GM23338 (cell line): Measurements from ENCODE around the gene COL18A1. TPM values are rescaled to one million over a fixed set of nuclear protein-coding genes. Genes with fewer than 3 reads are reported as not detected.

Experiments used
- ATAC-seq: fragments of 200-7000 bp; cut with Tn5 transposase; 3 replicates; pipeline ENCODE4 v1.9.1; 2020
- DNase-seq: peaks from one replicate; pipeline ENCODE4 v3.0.0-alpha.2; 2015; ENCODE audit warnings: low spot score
- H2AFZ ChIP-seq: fragments of 200-600 bp; sonication (generic); 2 replicates; pipeline ENCODE4 v1.8.0; 2016; ENCODE audit warnings: antibody characterized with exemption, mild to moderate bottlenecking, moderate library complexity
- H3F3A ChIP-seq: fragments of 200-600 bp; sonication (generic); replicated peaks from 2 replicates; pipeline ENCODE4 v1.8.0; 2017; ENCODE audit warnings: antibody characterized with exemption, mixed run types, low read depth
- H3K27ac ChIP-seq: fragments of 200-600 bp; sonication (generic); 2 replicates; pipeline ENCODE4 v1.6.1; 2016; ENCODE audit warnings: low read depth
- H3K27me3 ChIP-seq: fragments of 200-600 bp; sonication (generic); 2 replicates; pipeline ENCODE4 v1.8.0; 2016; ENCODE audit warnings: mild to moderate bottlenecking, mixed run types, moderate library complexity; ENCODE audit not compliant: insufficient read depth
- H3K36me3 ChIP-seq: fragments of 200-600 bp; sonication (generic); 2 replicates; pipeline ENCODE4 v1.8.0; 2016; ENCODE audit warnings: mild to moderate bottlenecking; ENCODE audit not compliant: insufficient read depth
- H3K4me1 ChIP-seq: fragments of 200-600 bp; sonication (generic); 2 replicates; pipeline ENCODE4 v1.8.0; 2016; ENCODE audit warnings: mild to moderate bottlenecking, moderate library complexity; ENCODE audit not compliant: insufficient read depth
- H3K4me2 ChIP-seq: fragments of 200-600 bp; sonication (generic); 2 replicates; pipeline ENCODE4 v1.7.1; 2017; ENCODE audit warnings: mixed run types
- H3K4me3 ChIP-seq: fragments of 200-600 bp; sonication (generic); 2 replicates; pipeline ENCODE4 v1.6.1; 2016; ENCODE audit warnings: mixed run types
- H3K79me2 ChIP-seq: fragments of 200-600 bp; sonication (generic); replicated peaks from 2 replicates; pipeline ENCODE4 v1.8.0; 2017; ENCODE audit warnings: mild to moderate bottlenecking; ENCODE audit not compliant: insufficient read depth
- H3K9me2 ChIP-seq: fragments of 200-600 bp; sonication (generic); 2 replicates; pipeline ENCODE4 v1.8.0; 2017; ENCODE audit not compliant: insufficient read depth
- H4K20me1 ChIP-seq: fragments of 200-600 bp; sonication (generic); replicated peaks from 2 replicates; pipeline ENCODE4 v1.8.0; 2017; ENCODE audit warnings: mild to moderate bottlenecking; ENCODE audit not compliant: insufficient read depth
- H3K27ac Mint-ChIP-seq: 2 replicates; pipeline ENCODE4 v1.8.0; 2020; ENCODE audit warnings: inconsistent platforms, mild to moderate bottlenecking, moderate library complexity, mixed read lengths
- H3K27me3 Mint-ChIP-seq: 3 replicates; pipeline ENCODE4 v1.8.0; 2022; ENCODE audit warnings: low read depth, mild to moderate bottlenecking, moderate library complexity, mixed read lengths, inconsistent platforms; ENCODE audit not compliant: insufficient read depth, poor library complexity
- H3K36me3 Mint-ChIP-seq: 3 replicates; pipeline ENCODE4 v1.8.0; 2021; ENCODE audit warnings: low read depth, mild to moderate bottlenecking, inconsistent platforms, moderate library complexity, mixed read lengths
- H3K4me1 Mint-ChIP-seq: 3 replicates; pipeline ENCODE4 v1.8.0; 2020; ENCODE audit warnings: mild to moderate bottlenecking, inconsistent platforms, mixed read lengths
- H3K4me3 Mint-ChIP-seq: 3 replicates; pipeline ENCODE4 v1.8.0; 2021; ENCODE audit warnings: moderate library complexity, mild to moderate bottlenecking, inconsistent platforms, mixed read lengths
- H3K9me3 Mint-ChIP-seq: 3 replicates; pipeline ENCODE4 v1.8.0; 2020; ENCODE audit warnings: moderate library complexity, mild to moderate bottlenecking, inconsistent platforms, mixed read lengths
- CREB1 ChIP-seq: fragments of 250-450 bp; sonication (Bioruptor Pico); IDR thresholded peaks from 2 replicates; pipeline ENCODE4 v1.5.0; 2020; ENCODE audit warnings: low read depth, mild to moderate bottlenecking, moderate library complexity
- CTCF ChIP-seq, 2 experiments: fragments of 200-600 bp in 1 of 2; sonication (generic) in 1 of 2; conservative IDR thresholded peaks; 2 replicates each; pipeline versions ENCODE4 v1.5.1 to v1.6.1; 2016 to 2017; ENCODE audit warnings: antibody characterized with exemption in 2 of 2, low read depth in 2 of 2, mild to moderate bottlenecking in 2 of 2, moderate library complexity in 1 of 2
- EZH2 ChIP-seq: fragments of 200-600 bp; sonication (generic); IDR thresholded peaks from one replicate; pipeline ENCODE4 v1.8.0; 2017; ENCODE audit warnings: antibody characterized with exemption, mild to moderate bottlenecking, low read depth; ENCODE audit not compliant: unreplicated experiment
- EZH2phosphoT487 ChIP-seq: fragments of 200-600 bp; sonication (generic); IDR thresholded peaks from one replicate; pipeline ENCODE4 v1.8.1; 2018; ENCODE audit warnings: antibody characterized with exemption; ENCODE audit not compliant: unreplicated experiment
- JUNB ChIP-seq: IDR thresholded peaks from one replicate; pipeline ENCODE4 v1.6.1; 2016; ENCODE audit warnings: antibody characterized with exemption; ENCODE audit not compliant: unreplicated experiment
- NANOG ChIP-seq: IDR thresholded peaks from 2 replicates; pipeline ENCODE4 v1.6.1; 2016; ENCODE audit warnings: antibody characterized with exemption, borderline replicate concordance
- POLR2AphosphoS5 ChIP-seq: IDR thresholded peaks from 2 replicates; pipeline ENCODE4 v1.6.1; 2016; ENCODE audit warnings: antibody characterized with exemption, low read depth
- STAT1 ChIP-seq: IDR thresholded peaks from one replicate; pipeline ENCODE4 v1.6.1; 2016; ENCODE audit warnings: antibody characterized with exemption; ENCODE audit not compliant: unreplicated experiment
- ZNF114 ChIP-seq: fragments of 250-450 bp; sonication (Bioruptor Pico); IDR thresholded peaks from 2 replicates; pipeline ENCODE4 v1.5.0; 2020; ENCODE audit warnings: mild to moderate bottlenecking, moderate library complexity
- ZNF331 ChIP-seq: fragments of 250-450 bp; sonication (Bioruptor Pico); IDR thresholded peaks from 2 replicates; pipeline ENCODE4 v1.5.0; 2020; ENCODE audit warnings: low read depth, mild to moderate bottlenecking, moderate library complexity
- polyA plus RNA-seq: library from polyadenylated mRNA; unstranded; fragments of >200 nt; fragmentation: Nextera tagmentation; extraction: Ambion mirVana; gene quantifications from 2 replicates; pipeline ENCODE4 v1.2.1, GENCODE V29; 2016
- total RNA-seq: library from RNA; depleted of rRNA; stranded (reverse); fragments of >200 nt; shearing (Covaris generic); gene quantifications from 2 replicates; pipeline ENCODE4 v1.2.3, GENCODE V29; 2014
- TF ChIP-seq, protein P1 (sequence below): IDR thresholded peaks from one replicate; pipeline ENCODE4 v1.6.1; 2018; ENCODE audit warnings: antibody characterized with exemption; ENCODE audit not compliant: unreplicated experiment
- TF ChIP-seq, protein P2 (sequence below): fragments of 250-450 bp; sonication (Bioruptor Pico); IDR thresholded peaks from 2 replicates; pipeline ENCODE4 v1.5.0; 2020; ENCODE audit warnings: mild to moderate bottlenecking, moderate library complexity
- TF ChIP-seq, protein P3 (sequence below): IDR thresholded peaks from 2 replicates; pipeline ENCODE4 v1.6.1; 2016; ENCODE audit warnings: antibody characterized with exemption

The COL18A1 gene
- total and polyA plus RNA-seq, 2 experiments from 2014 or later: 38.4 to 430 TPM

DNA sequence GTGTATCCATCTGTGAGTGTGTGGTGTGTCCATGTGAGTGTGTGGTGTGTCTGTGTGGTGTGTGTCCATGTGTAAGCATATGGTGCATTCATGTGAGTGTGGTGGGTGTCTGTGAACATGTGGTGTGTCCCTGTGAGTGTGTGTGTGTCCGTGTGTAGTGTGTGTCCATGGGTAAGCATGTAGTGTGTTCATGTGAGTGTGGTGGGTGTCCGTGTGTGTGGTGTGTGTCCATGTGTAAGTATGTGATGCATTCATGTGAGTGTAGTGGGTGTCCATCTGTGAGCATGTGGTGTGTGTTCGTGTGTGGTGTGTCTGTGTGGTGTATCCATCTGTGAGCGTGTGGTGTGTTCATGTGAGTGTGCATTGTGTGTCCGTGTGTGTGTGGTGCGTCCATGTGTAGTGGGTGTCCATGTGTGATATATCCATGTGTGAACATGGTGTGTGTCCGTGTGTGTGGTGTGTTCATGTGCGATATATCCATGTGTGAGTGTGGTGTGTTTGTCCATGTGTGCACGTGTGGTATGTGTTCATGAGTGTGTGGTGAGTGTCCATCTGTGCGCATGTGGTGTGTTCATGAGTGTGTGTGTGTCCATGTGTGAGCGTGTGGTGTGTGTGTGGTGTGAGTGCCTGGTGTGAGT, 124.9 kb downstream of the COL18A1 start:
- no peaks in the 10 kb centered on the region for H3K4me1 ChIP-seq
- 0 out of 3 replicates have a peak, but pooled peaks cover 2% of the 10 kb centered on the region for H3K4me1 Mint-ChIP-seq
- H3F3A ChIP-seq: 0 out of 2 replicates have a peak, but pooled peaks cover 2% of the 10 kb centered on the region
- no peaks in the 10 kb centered on the region for H3K79me2 ChIP-seq
- H3K9me3 Mint-ChIP-seq: no peaks in the 10 kb centered on the region
- 0 out of 2 replicates have a peak, but pooled peaks cover 3% of the 10 kb centered on the region for H4K20me1 ChIP-seq
- no peaks in the 10 kb centered on the region for H3K9me2 ChIP-seq
- H3K36me3 ChIP-seq: no peaks in the 10 kb centered on the region
- TF ChIP-seq, protein P1, sequence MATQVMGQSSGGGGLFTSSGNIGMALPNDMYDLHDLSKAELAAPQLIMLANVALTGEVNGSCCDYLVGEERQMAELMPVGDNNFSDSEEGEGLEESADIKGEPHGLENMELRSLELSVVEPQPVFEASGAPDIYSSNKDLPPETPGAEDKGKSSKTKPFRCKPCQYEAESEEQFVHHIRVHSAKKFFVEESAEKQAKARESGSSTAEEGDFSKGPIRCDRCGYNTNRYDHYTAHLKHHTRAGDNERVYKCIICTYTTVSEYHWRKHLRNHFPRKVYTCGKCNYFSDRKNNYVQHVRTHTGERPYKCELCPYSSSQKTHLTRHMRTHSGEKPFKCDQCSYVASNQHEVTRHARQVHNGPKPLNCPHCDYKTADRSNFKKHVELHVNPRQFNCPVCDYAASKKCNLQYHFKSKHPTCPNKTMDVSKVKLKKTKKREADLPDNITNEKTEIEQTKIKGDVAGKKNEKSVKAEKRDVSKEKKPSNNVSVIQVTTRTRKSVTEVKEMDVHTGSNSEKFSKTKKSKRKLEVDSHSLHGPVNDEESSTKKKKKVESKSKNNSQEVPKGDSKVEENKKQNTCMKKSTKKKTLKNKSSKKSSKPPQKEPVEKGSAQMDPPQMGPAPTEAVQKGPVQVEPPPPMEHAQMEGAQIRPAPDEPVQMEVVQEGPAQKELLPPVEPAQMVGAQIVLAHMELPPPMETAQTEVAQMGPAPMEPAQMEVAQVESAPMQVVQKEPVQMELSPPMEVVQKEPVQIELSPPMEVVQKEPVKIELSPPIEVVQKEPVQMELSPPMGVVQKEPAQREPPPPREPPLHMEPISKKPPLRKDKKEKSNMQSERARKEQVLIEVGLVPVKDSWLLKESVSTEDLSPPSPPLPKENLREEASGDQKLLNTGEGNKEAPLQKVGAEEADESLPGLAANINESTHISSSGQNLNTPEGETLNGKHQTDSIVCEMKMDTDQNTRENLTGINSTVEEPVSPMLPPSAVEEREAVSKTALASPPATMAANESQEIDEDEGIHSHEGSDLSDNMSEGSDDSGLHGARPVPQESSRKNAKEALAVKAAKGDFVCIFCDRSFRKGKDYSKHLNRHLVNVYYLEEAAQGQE: no peak
- TF ChIP-seq JUNB: no peak
- no peak for TF ChIP-seq CTCF (conservative IDR thresholded peaks at IDR 0.05; ENCODE audit: low read depth in 2 of 2)
- TF ChIP-seq CREB1 (CRISPR knock-in tag): no peak
- no peak for TF ChIP-seq ZNF114 (CRISPR knock-in tag)
- TF ChIP-seq EZH2phosphoT487: no peak
- TF ChIP-seq, protein P2, sequence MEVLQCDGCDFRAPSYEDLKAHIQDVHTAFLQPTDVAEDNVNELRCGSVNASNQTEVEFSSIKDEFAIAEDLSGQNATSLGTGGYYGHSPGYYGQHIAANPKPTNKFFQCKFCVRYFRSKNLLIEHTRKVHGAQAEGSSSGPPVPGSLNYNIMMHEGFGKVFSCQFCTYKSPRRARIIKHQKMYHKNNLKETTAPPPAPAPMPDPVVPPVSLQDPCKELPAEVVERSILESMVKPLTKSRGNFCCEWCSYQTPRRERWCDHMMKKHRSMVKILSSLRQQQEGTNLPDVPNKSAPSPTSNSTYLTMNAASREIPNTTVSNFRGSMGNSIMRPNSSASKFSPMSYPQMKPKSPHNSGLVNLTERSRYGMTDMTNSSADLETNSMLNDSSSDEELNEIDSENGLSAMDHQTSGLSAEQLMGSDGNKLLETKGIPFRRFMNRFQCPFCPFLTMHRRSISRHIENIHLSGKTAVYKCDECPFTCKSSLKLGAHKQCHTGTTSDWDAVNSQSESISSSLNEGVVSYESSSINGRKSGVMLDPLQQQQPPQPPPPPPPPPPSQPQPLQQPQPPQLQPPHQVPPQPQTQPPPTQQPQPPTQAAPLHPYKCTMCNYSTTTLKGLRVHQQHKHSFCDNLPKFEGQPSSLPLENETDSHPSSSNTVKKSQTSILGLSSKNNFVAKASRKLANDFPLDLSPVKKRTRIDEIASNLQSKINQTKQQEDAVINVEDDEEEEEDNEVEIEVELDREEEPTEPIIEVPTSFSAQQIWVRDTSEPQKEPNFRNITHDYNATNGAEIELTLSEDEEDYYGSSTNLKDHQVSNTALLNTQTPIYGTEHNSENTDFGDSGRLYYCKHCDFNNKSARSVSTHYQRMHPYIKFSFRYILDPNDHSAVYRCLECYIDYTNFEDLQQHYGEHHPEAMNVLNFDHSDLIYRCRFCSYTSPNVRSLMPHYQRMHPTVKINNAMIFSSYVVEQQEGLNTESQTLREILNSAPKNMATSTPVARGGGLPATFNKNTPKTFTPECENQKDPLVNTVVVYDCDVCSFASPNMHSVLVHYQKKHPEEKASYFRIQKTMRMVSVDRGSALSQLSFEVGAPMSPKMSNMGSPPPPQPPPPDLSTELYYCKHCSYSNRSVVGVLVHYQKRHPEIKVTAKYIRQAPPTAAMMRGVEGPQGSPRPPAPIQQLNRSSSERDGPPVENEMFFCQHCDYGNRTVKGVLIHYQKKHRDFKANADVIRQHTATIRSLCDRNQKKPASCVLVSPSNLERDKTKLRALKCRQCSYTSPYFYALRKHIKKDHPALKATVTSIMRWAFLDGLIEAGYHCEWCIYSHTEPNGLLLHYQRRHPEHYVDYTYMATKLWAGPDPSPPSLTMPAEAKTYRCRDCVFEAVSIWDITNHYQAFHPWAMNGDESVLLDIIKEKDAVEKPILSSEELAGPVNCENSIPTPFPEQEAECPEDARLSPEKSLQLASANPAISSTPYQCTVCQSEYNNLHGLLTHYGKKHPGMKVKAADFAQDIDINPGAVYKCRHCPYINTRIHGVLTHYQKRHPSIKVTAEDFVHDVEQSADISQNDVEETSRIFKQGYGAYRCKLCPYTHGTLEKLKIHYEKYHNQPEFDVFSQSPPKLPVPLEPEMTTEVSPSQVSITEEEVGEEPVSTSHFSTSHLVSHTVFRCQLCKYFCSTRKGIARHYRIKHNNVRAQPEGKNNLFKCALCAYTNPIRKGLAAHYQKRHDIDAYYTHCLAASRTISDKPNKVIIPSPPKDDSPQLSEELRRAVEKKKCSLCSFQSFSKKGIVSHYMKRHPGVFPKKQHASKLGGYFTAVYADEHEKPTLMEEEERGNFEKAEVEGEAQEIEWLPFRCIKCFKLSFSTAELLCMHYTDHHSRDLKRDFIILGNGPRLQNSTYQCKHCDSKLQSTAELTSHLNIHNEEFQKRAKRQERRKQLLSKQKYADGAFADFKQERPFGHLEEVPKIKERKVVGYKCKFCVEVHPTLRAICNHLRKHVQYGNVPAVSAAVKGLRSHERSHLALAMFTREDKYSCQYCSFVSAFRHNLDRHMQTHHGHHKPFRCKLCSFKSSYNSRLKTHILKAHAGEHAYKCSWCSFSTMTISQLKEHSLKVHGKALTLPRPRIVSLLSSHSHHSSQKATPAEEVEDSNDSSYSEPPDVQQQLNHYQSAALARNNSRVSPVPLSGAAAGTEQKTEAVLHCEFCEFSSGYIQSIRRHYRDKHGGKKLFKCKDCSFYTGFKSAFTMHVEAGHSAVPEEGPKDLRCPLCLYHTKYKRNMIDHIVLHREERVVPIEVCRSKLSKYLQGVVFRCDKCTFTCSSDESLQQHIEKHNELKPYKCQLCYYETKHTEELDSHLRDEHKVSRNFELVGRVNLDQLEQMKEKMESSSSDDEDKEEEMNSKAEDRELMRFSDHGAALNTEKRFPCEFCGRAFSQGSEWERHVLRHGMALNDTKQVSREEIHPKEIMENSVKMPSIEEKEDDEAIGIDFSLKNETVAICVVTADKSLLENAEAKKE: no peak
- TF ChIP-seq, protein P3, sequence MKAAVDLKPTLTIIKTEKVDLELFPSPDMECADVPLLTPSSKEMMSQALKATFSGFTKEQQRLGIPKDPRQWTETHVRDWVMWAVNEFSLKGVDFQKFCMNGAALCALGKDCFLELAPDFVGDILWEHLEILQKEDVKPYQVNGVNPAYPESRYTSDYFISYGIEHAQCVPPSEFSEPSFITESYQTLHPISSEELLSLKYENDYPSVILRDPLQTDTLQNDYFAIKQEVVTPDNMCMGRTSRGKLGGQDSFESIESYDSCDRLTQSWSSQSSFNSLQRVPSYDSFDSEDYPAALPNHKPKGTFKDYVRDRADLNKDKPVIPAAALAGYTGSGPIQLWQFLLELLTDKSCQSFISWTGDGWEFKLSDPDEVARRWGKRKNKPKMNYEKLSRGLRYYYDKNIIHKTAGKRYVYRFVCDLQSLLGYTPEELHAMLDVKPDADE: no peak
- TF ChIP-seq NANOG: no peak
- TF ChIP-seq EZH2: no peak
- no peak for TF ChIP-seq STAT1
- no peak for TF ChIP-seq ZNF331
- no peak for TF ChIP-seq POLR2AphosphoS5
- ATAC-seq (no peak), DNase-seq (no peak)
- H3K4me3 ChIP-seq: no peak overlapping the region
- H3K27ac Mint-ChIP-seq: no peak overlapping the region
- H3K4me3 Mint-ChIP-seq: no peak overlapping the region
- peaks cover 11% of the 10 kb centered on the region for H3K27me3 Mint-ChIP-seq
- H2AFZ ChIP-seq: no peak overlapping the region
- no peak overlapping the region for H3K4me2 ChIP-seq
- no peaks in the 10 kb centered on the region for H3K27me3 ChIP-seq
- no peak overlapping the region for H3K27ac ChIP-seq
- H3K36me3 Mint-ChIP-seq: peaks cover 26% of the 10 kb centered on the region
